RPMI8226 (cell line): ENCODE results near the gene TGM1.
"Not testable (repeated sequence)": the region's sequence is repeated elsewhere in the genome, so short reads cannot be mapped to it uniquely, and the experiment has no call there.

Experiments used
- DNase-seq: peaks from one replicate; pipeline ENCODE4 v3.0.0-alpha.2; 2015

Gene TGM1

GRCh38 chr14:24252289-24253124 lies 10.5 kb downstream of the TGM1 start:
- no peak for DNase-seq

- no peak for DNase-seq
These were observed 11.1 kb downstream of the TGM1 start for GRCh38 chr14:24251880-24252288.

- DNase-seq = no peak
These were observed 12.6 kb downstream of the TGM1 start for GRCh38 chr14:24250354-24250753.

- no peak for DNase-seq
These were observed 13.6 kb downstream of the TGM1 start for GRCh38 chr14:24249230-24250021.

- DNase-seq = no peak
These were observed 15.6 kb downstream of the TGM1 start for GRCh38 chr14:24247422-24247821.

- peak; percentile 58 for DNase-seq
These were observed 16.2 kb downstream of the TGM1 start for GRCh38 chr14:24246765-24247212.

GRCh38 chr14:24245350-24245749 lies 17.6 kb downstream of the TGM1 start:
- DNase-seq = not testable (repeated sequence)

GRCh38 chr14:24243336-24243836 lies 19.6 kb downstream of the TGM1 start:
- peak; percentile 32 for DNase-seq

- DNase-seq = peak; percentile 94
These were observed 21.0 kb downstream of the TGM1 start for GRCh38 chr14:24241829-24242443.

GRCh38 chr14:24240110-24240918 lies 22.7 kb downstream of the TGM1 start:
- DNase-seq = no peak

- DNase-seq = no peak
These were observed 24.4 kb downstream of the TGM1 start for GRCh38 chr14:24238527-24239037.

GRCh38 chr14:24238123-24238522 lies 24.9 kb downstream of the TGM1 start:
- no peak for DNase-seq

GRCh38 chr14:24237463-24237955 lies 25.5 kb downstream of the TGM1 start:
- no peak for DNase-seq

GRCh38 chr14:24236689-24237462 lies 26.1 kb downstream of the TGM1 start:
- DNase-seq = no peak

- no peak for DNase-seq
These were observed 26.9 kb downstream of the TGM1 start for GRCh38 chr14:24235804-24236688.

GRCh38 chr14:24234095-24235005 lies 28.6 kb downstream of the TGM1 start:
- no peak for DNase-seq

- no peak for DNase-seq
These were observed 29.5 kb downstream of the TGM1 start for GRCh38 chr14:24233538-24233866.

GRCh38 chr14:24232645-24233537 lies 30.1 kb downstream of the TGM1 start, which contains the start of gene GMPR2:
GMPR2 (plus strand) TSS chr14:24232929; CDS start chr14:24233254, 325 bp downstream.
- DNase-seq = no peak
